HepG2 (cell line): Measurements from ENCODE around the gene TDRD9. TPM values are rescaled to one million over a fixed set of nuclear protein-coding genes. Genes with fewer than 3 reads are reported as not detected.

Experiments
- CEBPB ChIP-seq: IDR thresholded peaks from 2 replicates; pipeline ENCODE4 v1.6.1; 2011; ENCODE audit warnings: low read depth, low read length, improper control_type of control experiment, borderline replicate concordance
- DDIT3 ChIP-seq: sonication (generic); formaldehyde crosslinking; IDR thresholded peaks from 2 replicates; pipeline ENCODE4 v1.4.0; 2020; ENCODE audit warnings: mild to moderate bottlenecking, missing genetic modification reagents
- DNMT3B ChIP-seq: conservative IDR thresholded peaks from 2 replicates; pipeline ENCODE4 v1.6.1; 2016; ENCODE audit warnings: missing biosample characterization, control low read depth
- ELF4 ChIP-seq: sonication (generic); formaldehyde crosslinking; IDR thresholded peaks from 2 replicates; pipeline ENCODE4 v1.5.0; 2020; ENCODE audit warnings: missing genetic modification reagents, mild to moderate bottlenecking, moderate library complexity, borderline replicate concordance
- FOXK1 ChIP-seq: sonication (generic); formaldehyde crosslinking; IDR thresholded peaks from 2 replicates; pipeline ENCODE4 v1.4.0; 2020; ENCODE audit warnings: low read depth, missing genetic modification reagents, borderline replicate concordance
- GLI4 ChIP-seq: sonication (generic); formaldehyde crosslinking; IDR thresholded peaks from 2 replicates; pipeline ENCODE4 v1.5.1; 2020; ENCODE audit warnings: missing genetic modification reagents, mild to moderate bottlenecking, moderate library complexity, borderline replicate concordance
- HMG20A ChIP-seq: IDR thresholded peaks from 2 replicates; pipeline ENCODE4 v1.6.1; 2016; ENCODE audit warnings: borderline replicate concordance
- IKZF4 ChIP-seq: sonication (generic); formaldehyde crosslinking; IDR thresholded peaks from 2 replicates; pipeline ENCODE4 v1.5.1; 2020; ENCODE audit warnings: borderline replicate concordance, mild to moderate bottlenecking, low read depth, missing genetic modification reagents; ENCODE audit errors: not compliant biosample characterization
- MXD3 ChIP-seq: IDR thresholded peaks from 2 replicates; pipeline ENCODE4 v1.6.1; 2016; ENCODE audit warnings: mild to moderate bottlenecking, missing biosample characterization, missing genetic modification reagents
- NFIB ChIP-seq: sonication (generic); formaldehyde crosslinking; IDR thresholded peaks from 2 replicates; pipeline ENCODE4 v1.9.0; 2021; ENCODE audit warnings: missing genetic modification reagents, mild to moderate bottlenecking, borderline replicate concordance
- PCBP1 ChIP-seq: fragments of 200-400 bp; formaldehyde crosslinking; IDR thresholded peaks from 2 replicates; pipeline ENCODE4 v1.6.1; 2017; ENCODE audit warnings: mild to moderate bottlenecking, low read depth, low read length, borderline replicate concordance
- POGZ ChIP-seq: sonication (generic); formaldehyde crosslinking; IDR thresholded peaks from 2 replicates; pipeline ENCODE4 v1.4.0; 2020; ENCODE audit warnings: mild to moderate bottlenecking, missing genetic modification reagents
- POLR2A ChIP-seq, 2 experiments: IDR thresholded peaks; 2 replicates each; pipeline ENCODE4 v1.6.1; 2011; ENCODE audit warnings: low read depth in 2 of 2, low read length in 2 of 2, mild to moderate bottlenecking in 1 of 2, moderate library complexity in 1 of 2; ENCODE audit not compliant: insufficient read depth in 1 of 2
- RNF2 ChIP-seq: fragments of 450-650 bp; conservative IDR thresholded peaks from 2 replicates; pipeline ENCODE4 v1.6.1; 2016; ENCODE audit warnings: low read depth
- SCMH1 ChIP-seq: sonication (generic); formaldehyde crosslinking; IDR thresholded peaks from 2 replicates; pipeline ENCODE4 v1.9.0; 2021; ENCODE audit warnings: missing genetic modification reagents, mild to moderate bottlenecking, borderline replicate concordance
- SKIL ChIP-seq: sonication (generic); formaldehyde crosslinking; IDR thresholded peaks from 2 replicates; pipeline ENCODE4 v1.8.0; 2022; ENCODE audit warnings: missing genetic modification reagents, mild to moderate bottlenecking, moderate library complexity, borderline replicate concordance
- SMAD9 ChIP-seq: sonication (generic); formaldehyde crosslinking; IDR thresholded peaks from 2 replicates; pipeline ENCODE4 v1.5.1; 2020; ENCODE audit warnings: mild to moderate bottlenecking, missing genetic modification reagents
- TFAP4 ChIP-seq: sonication (generic); IDR thresholded peaks from 2 replicates; pipeline ENCODE4 v1.6.1; 2016; ENCODE audit warnings: low read depth, borderline replicate concordance
- TMF1 ChIP-seq: sonication (generic); formaldehyde crosslinking; IDR thresholded peaks from 2 replicates; pipeline ENCODE4 v1.8.1; 2022; ENCODE audit warnings: low read depth, missing genetic modification reagents
- ZBTB33 ChIP-seq: sonication (generic); formaldehyde crosslinking; IDR thresholded peaks from 2 replicates; pipeline ENCODE4 v1.4.0; 2020; ENCODE audit warnings: missing genetic modification reagents
- ZFYVE20 ChIP-seq: sonication (generic); formaldehyde crosslinking; IDR thresholded peaks from 2 replicates; pipeline ENCODE4 v1.8.0; 2023; ENCODE audit warnings: low read depth, mild to moderate bottlenecking, moderate library complexity, missing genetic modification reagents, borderline replicate concordance
- ZNF263 ChIP-seq: sonication (generic); formaldehyde crosslinking; IDR thresholded peaks from 2 replicates; pipeline ENCODE4 v1.4.0; 2020; ENCODE audit warnings: missing genetic modification reagents
- ZNF546 ChIP-seq: sonication (generic); formaldehyde crosslinking; conservative IDR thresholded peaks from 2 replicates; pipeline ENCODE4 v1.8.1; 2023; ENCODE audit warnings: mild to moderate bottlenecking, missing genetic modification reagents
- ZNF589 ChIP-seq: sonication (generic); formaldehyde crosslinking; conservative IDR thresholded peaks from 2 replicates; pipeline ENCODE4 v1.8.0; 2022; ENCODE audit warnings: mild to moderate bottlenecking, moderate library complexity, missing genetic modification reagents
- ZNF768 ChIP-seq: sonication (generic); formaldehyde crosslinking; IDR thresholded peaks from 2 replicates; pipeline ENCODE4 v1.4.0; 2020; ENCODE audit warnings: missing genetic modification reagents
- polyA plus RNA-seq, 8 experiments: library from polyadenylated mRNA; depleted of rRNA in 3 of 8; stranded (reverse) in 7 of 8; unstranded in 1 of 8; fragments of >200 nt; fragmentation: Illumina TruSeq in 4 of 8; extraction: Trizol in 4 of 8; gene quantifications; 2 replicates each; pipeline versions ENCODE4 v1.2.1 to v1.2.3, GENCODE V29; 2011 to 2016; ENCODE audit warnings: low read depth in 4 of 8, missing spikeins in 1 of 8, mixed read lengths in 1 of 8; ENCODE audit not compliant: insufficient read depth in 1 of 8
- total RNA-seq, 5 experiments: library from RNA; depleted of rRNA; stranded (reverse); fragments of >200 nt; fragmentation: Illumina TruSeq; extraction: Trizol; gene quantifications; 2 replicates each; pipeline ENCODE4 v1.2.3, GENCODE V29; 2016; ENCODE audit warnings: low read depth in 1 of 5

Gene TDRD9
- total and polyA plus RNA-seq, 2 of the 13 experiments (the other 11 are each of a cell fraction or from before 2014, with no cell fraction given), result not detected

GRCh38 chr14:103897075-103897947 lies 30.9 kb upstream of the TDRD9 start (continued):
- TF ChIP-seq MXD3 (CRISPR knock-in tag) (no peak), FOXK1 (CRISPR knock-in tag) (no peak), ZNF589 (no peak), ZNF768 (CRISPR knock-in tag) (no peak), TFAP4 (peak; percentile 45; the same call in 1 of the 2 replicates), NFIB (CRISPR knock-in tag) (no peak), POLR2A (IDR thresholded peaks at IDR 0.05; ENCODE audit: insufficient read depth in 1 of 2, low read depth in 2 of 2, low read length in 2 of 2) (0 out of 4 replicates have a peak, but pooled peaks of 1 of the 2 experiments have one; percentile 32), ELF4 (CRISPR knock-in tag) (no peak), IKZF4 (CRISPR knock-in tag) (no peak), DNMT3B (no peak), ZBTB33 (peak; percentile 68; the same call in 1 of the 2 replicates), ZNF263 (CRISPR knock-in tag) (no peak), SMAD9 (CRISPR knock-in tag) (no peak), DDIT3 (CRISPR knock-in tag) (no peak), GLI4 (CRISPR knock-in tag) (no peak), POGZ (CRISPR knock-in tag) (no peak), SKIL (CRISPR knock-in tag) (no peak), RNF2 (no peak), ZNF546 (CRISPR knock-in tag) (no peak), CEBPB (no peak), HMG20A (no peak), PCBP1 (no peak), SCMH1 (CRISPR knock-in tag) (no peak), TMF1 (CRISPR knock-in tag) (no peak), ZFYVE20 (CRISPR knock-in tag) (no peak)
